OCI-LY1 (cell line): ENCODE results near the gene MRGPRF.

Source experiments
- H2AFZ ChIP-seq: fragments of 200-600 bp; sonication (generic), shearing (Covaris generic); 2 replicates; pipeline ENCODE4 v1.6.0; 2014; ENCODE audit warnings: antibody characterized with exemption, mild to moderate bottlenecking, low read length
- H3F3A ChIP-seq: fragments of 200-600 bp; sonication (generic), shearing (Covaris generic); 2 replicates; pipeline ENCODE4 v1.6.0; 2014; ENCODE audit warnings: mild to moderate bottlenecking, antibody characterized with exemption, low read length, moderate library complexity; ENCODE audit not compliant: insufficient read depth
- H3K27ac ChIP-seq: fragments of 200-600 bp; sonication (generic); 2 replicates; pipeline ENCODE4 v1.5.1; 2014; ENCODE audit warnings: low read length, mixed run types, mild to moderate bottlenecking, low read depth; ENCODE audit not compliant: poor library complexity, severe bottlenecking
- H3K27me3 ChIP-seq: fragments of 200-600 bp; sonication (generic); 2 replicates; pipeline ENCODE4 v1.6.0; 2014; ENCODE audit warnings: antibody characterized with exemption, mild to moderate bottlenecking, low read length, moderate library complexity; ENCODE audit not compliant: insufficient read depth
- H3K36me3 ChIP-seq: fragments of 200-600 bp; sonication (generic); 2 replicates; pipeline ENCODE4 v1.6.1; 2014; ENCODE audit warnings: mild to moderate bottlenecking, antibody characterized with exemption, low read length, moderate library complexity, mixed read lengths; ENCODE audit not compliant: insufficient read depth
- H3K4me1 ChIP-seq: fragments of 200-600 bp; sonication (generic); 2 replicates; pipeline ENCODE4 v1.5.1; 2014; ENCODE audit warnings: mild to moderate bottlenecking, low read length, moderate library complexity; ENCODE audit not compliant: insufficient read depth, severe bottlenecking
- H3K4me2 ChIP-seq: fragments of 200-600 bp; sonication (generic), shearing (Covaris generic); 2 replicates; pipeline ENCODE4 v1.6.1; 2014; ENCODE audit warnings: low read length
- H3K4me3 ChIP-seq: fragments of 200-600 bp; sonication (generic); 2 replicates; pipeline ENCODE4 v1.5.1; 2014; ENCODE audit warnings: low read length, low read depth, mild to moderate bottlenecking, mixed read lengths; ENCODE audit not compliant: poor library complexity, severe bottlenecking
- H3K79me2 ChIP-seq: fragments of 200-600 bp; shearing (Covaris generic); 2 replicates; pipeline ENCODE4 v1.6.1; 2016; ENCODE audit warnings: mixed run types, low read length, mixed read lengths; ENCODE audit not compliant: insufficient read depth
- H3K9ac ChIP-seq: fragments of 200-600 bp; sonication (generic), shearing (Covaris generic); 2 replicates; pipeline ENCODE4 v1.6.1; 2014; ENCODE audit warnings: mild to moderate bottlenecking, low read length, mixed read lengths
- H3K9me2 ChIP-seq: fragments of 200-600 bp; sonication (generic), shearing (Covaris generic); 2 replicates; pipeline ENCODE4 v1.6.1; 2014; ENCODE audit warnings: low read depth, mild to moderate bottlenecking, low read length, mixed read lengths
- H3K9me3 ChIP-seq: fragments of 200-600 bp; shearing (Covaris generic); 2 replicates; pipeline ENCODE4 v1.6.1; 2014; ENCODE audit warnings: low read length, mixed read lengths
- H4K20me1 ChIP-seq: fragments of 200-600 bp; sonication (generic), shearing (Covaris generic); 2 replicates; pipeline ENCODE4 v1.6.0; 2016; ENCODE audit warnings: mild to moderate bottlenecking, low read length; ENCODE audit not compliant: insufficient read depth
- CTCF ChIP-seq: fragments of 200-600 bp; sonication (generic), shearing (Covaris generic); IDR thresholded peaks from 2 replicates; pipeline ENCODE4 v1.5.1; 2017; ENCODE audit warnings: mild to moderate bottlenecking, antibody characterized with exemption, low read length, moderate library complexity, mixed read lengths
- EZH2 ChIP-seq: fragments of 200-600 bp; sonication (generic), shearing (Covaris generic); IDR thresholded peaks from 2 replicates; pipeline ENCODE4 v1.8.0; 2017; ENCODE audit warnings: borderline replicate concordance, mixed run types, mild to moderate bottlenecking, antibody characterized with exemption, low read length, moderate library complexity, mixed read lengths

Gene MRGPRF

GRCh38 chr11:69034123-69034867, 21.2 kb upstream of the MRGPRF start:
- Histone ChIP-seq H3K27ac (no peak overlapping the region), H3F3A (no peaks in the 10 kb centered on the region), H3K4me3 (no peak overlapping the region), H3K4me2 (no peak overlapping the region), H3K79me2 (no peaks in the 10 kb centered on the region), H3K4me1 (no peaks in the 10 kb centered on the region), H3K9me2 (no peaks in the 10 kb centered on the region), H4K20me1 (no peaks in the 10 kb centered on the region), H2AFZ (no peak overlapping the region), H3K9ac (no peak overlapping the region), H3K9me3 (no peaks in the 10 kb centered on the region), H3K36me3 (no peaks in the 10 kb centered on the region), H3K27me3 (no peaks in the 10 kb centered on the region)
- TF ChIP-seq CTCF (no peak), EZH2 (no peak)

GRCh38 chr11:69033431-69033830, 20.4 kb upstream of the MRGPRF start:
- Histone ChIP-seq H3K79me2 (no peaks in the 10 kb centered on the region), H3K27ac (no peak overlapping the region), H3K9me3 (no peaks in the 10 kb centered on the region), H3K4me2 (no peak overlapping the region), H3K4me1 (no peaks in the 10 kb centered on the region), H3K4me3 (no peak overlapping the region), H3K36me3 (no peaks in the 10 kb centered on the region), H3K27me3 (no peaks in the 10 kb centered on the region), H4K20me1 (no peaks in the 10 kb centered on the region), H2AFZ (no peak overlapping the region), H3F3A (no peaks in the 10 kb centered on the region), H3K9ac (no peak overlapping the region), H3K9me2 (no peaks in the 10 kb centered on the region)
- no peak for TF ChIP-seq EZH2
- TF ChIP-seq CTCF = no peak

GRCh38 chr11:69032833-69033232, 19.8 kb upstream of the MRGPRF start:
- Histone ChIP-seq H3K27me3 (no peaks in the 10 kb centered on the region), H3K4me2 (no peak overlapping the region), H2AFZ (no peak overlapping the region), H4K20me1 (no peaks in the 10 kb centered on the region), H3F3A (no peaks in the 10 kb centered on the region), H3K27ac (no peak overlapping the region), H3K9me3 (no peaks in the 10 kb centered on the region), H3K79me2 (no peaks in the 10 kb centered on the region), H3K36me3 (no peaks in the 10 kb centered on the region), H3K9me2 (no peaks in the 10 kb centered on the region), H3K4me1 (no peaks in the 10 kb centered on the region), H3K9ac (no peak overlapping the region), H3K4me3 (no peak overlapping the region)
- no peak for TF ChIP-seq CTCF
- no peak for TF ChIP-seq EZH2
